ENCODE measurements around the gene HNRNPF.
"Not testable (repeated sequence)": the region's sequence is repeated elsewhere in the genome, so short reads cannot be mapped to it uniquely, and the experiment has no call there.

DNA sequence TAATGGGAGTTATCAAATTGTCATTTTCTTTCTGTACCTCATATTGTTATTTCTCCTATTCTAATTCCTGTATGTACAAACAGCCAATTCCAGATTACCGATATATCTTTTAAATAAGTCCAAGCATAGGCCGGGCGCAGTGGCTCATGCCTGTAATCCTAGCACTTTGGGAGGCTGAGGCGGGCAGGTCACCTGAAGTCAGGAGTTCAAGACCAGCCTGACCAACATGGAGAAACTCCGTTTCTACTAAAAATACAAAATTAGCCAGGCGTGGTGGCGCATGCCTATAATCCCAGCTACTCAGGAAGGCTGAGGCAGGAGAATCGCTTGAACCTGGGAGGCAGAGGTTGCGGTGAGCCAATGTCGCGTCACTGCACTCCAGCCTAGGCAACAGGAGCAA is 15.8 kb downstream of the HNRNPF start:
- TF ChIP-seq EHMT2 (IDR thresholded peaks at IDR 0.05; ENCODE audit: low read depth); REST (IDR thresholded peaks at IDR 0.05); HMGXB4 (CRISPR knock-in tag; IDR thresholded peaks at IDR 0.05; ENCODE audit: borderline replicate concordance); TP53 (CRISPR knock-in tag; IDR thresholded peaks at IDR 0.05); RAD21 (conservative IDR thresholded peaks at IDR 0.05 in 1 of 2, IDR thresholded peaks at IDR 0.05 in 1 of 2): not testable (repeated sequence)
- TF ChIP-seq, protein P1, sequence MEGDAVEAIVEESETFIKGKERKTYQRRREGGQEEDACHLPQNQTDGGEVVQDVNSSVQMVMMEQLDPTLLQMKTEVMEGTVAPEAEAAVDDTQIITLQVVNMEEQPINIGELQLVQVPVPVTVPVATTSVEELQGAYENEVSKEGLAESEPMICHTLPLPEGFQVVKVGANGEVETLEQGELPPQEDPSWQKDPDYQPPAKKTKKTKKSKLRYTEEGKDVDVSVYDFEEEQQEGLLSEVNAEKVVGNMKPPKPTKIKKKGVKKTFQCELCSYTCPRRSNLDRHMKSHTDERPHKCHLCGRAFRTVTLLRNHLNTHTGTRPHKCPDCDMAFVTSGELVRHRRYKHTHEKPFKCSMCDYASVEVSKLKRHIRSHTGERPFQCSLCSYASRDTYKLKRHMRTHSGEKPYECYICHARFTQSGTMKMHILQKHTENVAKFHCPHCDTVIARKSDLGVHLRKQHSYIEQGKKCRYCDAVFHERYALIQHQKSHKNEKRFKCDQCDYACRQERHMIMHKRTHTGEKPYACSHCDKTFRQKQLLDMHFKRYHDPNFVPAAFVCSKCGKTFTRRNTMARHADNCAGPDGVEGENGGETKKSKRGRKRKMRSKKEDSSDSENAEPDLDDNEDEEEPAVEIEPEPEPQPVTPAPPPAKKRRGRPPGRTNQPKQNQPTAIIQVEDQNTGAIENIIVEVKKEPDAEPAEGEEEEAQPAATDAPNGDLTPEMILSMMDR (IDR thresholded peaks at IDR 0.05), result not testable (repeated sequence)

Data from A549 (cell line).